ENCODE results near the gene SUOX. TPM values are rescaled to one million over a fixed set of nuclear protein-coding genes. Genes with fewer than 3 reads are reported as not detected.
"Not testable (repeated sequence)": the region's sequence is repeated elsewhere in the genome, so short reads cannot be mapped to it uniquely, and the experiment has no call there.

The SUOX gene
- total RNA-seq, 2 experiments from 2014 or later = 2.5 to 14.6 TPM

- Mint-ChIP-seq H3K36me3 (peaks cover 35% of the 10 kb centered on the region), H3K27ac (no peak overlapping the region), H3K4me3 (no peak overlapping the region)
Observed at GRCh38 chr12:55993230-55993853, 3.7 kb upstream of the SUOX start.

DNA sequence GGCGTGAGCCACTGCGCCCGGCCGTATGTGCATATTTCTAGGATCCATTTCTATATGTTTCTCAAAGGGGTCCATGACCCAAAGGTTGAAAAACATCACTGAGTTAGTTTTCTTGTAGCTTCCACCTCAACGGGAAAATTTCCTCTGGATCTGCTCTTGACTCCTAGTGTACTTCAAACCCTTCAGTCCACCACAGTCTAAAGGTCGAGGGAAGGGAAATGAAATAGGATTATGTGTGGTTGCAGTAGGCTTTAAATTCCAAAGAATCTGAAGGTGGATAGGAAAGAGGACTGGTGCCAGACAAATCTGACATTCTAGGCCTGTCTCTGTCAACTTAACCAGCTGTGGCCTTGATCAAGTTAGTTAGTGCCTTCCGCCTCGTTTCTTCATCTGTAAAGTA is 1.7 kb upstream of the SUOX start:
- no peak overlapping the region for H3K27ac Mint-ChIP-seq
- H3K36me3 Mint-ChIP-seq = peaks cover 23% of the 10 kb centered on the region
- no peak overlapping the region for H3K4me3 Mint-ChIP-seq
- CTCF ChIA-PET = interaction anchor here (0.9 to 8.2 kb wide), 29 partner anchors 11 to 257 kb away, joined by 3 to 92 read pairs (median 7); partner anchors contain the start of genes ERBB3, IKZF4, PA2G4 and RAB5B
- H3K4me1 Mint-ChIP-seq = peaks cover 37% of the 10 kb centered on the region
- DNase-seq = no peak
- no peaks in the 10 kb centered on the region for H3K9me3 Mint-ChIP-seq (ENCODE audit: low read depth)
- no peak for ATAC-seq
- H3K27me3 Mint-ChIP-seq = no peaks in the 10 kb centered on the region

More at GRCh38 chr12:55993230-55993853, 3.7 kb upstream of the SUOX start:
- Mint-ChIP-seq H3K9me3 (ENCODE audit: low read depth) (no peaks in the 10 kb centered on the region), H3K4me1 (peaks cover 28% of the 10 kb centered on the region), H3K27me3 (no peaks in the 10 kb centered on the region)
- DNase-seq (no peak), ATAC-seq (no peak)
- CTCF ChIA-PET = interaction anchor here (0.8 to 8.2 kb wide), 3 partner anchors 19 to 47 kb away, joined by 4 to 92 read pairs (median 25); partner anchors contain the start of gene RAB5B

DNA sequence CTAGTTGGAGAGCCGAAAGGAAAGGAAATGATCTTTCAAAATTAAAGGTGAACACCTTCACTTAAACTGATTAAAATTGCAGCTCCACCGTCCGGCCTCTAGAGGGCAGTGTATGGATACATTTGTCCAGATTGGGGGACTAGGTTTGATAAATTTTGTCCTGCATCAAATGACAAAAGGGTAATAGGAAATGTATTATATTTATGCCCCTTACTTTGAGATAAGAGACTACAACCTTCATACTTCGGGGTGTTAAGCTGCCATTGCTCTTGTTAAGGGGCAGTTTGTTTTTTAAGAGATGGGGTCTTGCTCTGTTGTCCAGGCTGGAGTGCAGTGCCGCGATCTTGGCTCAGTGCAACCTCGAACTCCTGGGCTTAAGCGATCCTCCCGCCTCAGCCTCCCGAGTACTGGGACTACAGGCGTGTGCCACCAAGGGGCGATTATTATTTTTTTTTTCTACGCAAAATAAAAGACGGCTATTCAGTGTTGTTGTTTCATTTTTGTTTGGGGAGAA is 818 bp upstream of the SUOX start:
- CTCF ChIA-PET = interaction anchor here (0.5 to 8.2 kb wide), 41 partner anchors 10 to 525 kb away, joined by 3 to 92 read pairs (median 5); partner anchors contain the start of genes ERBB3, IKZF4, PA2G4 and RAB5B
- peak overlapping the region; percentile 68 for H3K4me3 Mint-ChIP-seq

GRCh38 chr12:55997535-55997859 is 421 bp downstream of the SUOX start:
- no peak overlapping the region for H3K27ac Mint-ChIP-seq
- H3K36me3 Mint-ChIP-seq = peaks cover 4% of the 10 kb centered on the region
- CTCF ChIA-PET = interaction anchor here (0.6 to 8.2 kb wide), 14 partner anchors 9 to 259 kb away, joined by 3 to 92 read pairs (median 13); partner anchors contain the start of genes IKZF4, RAB5B, SMARCC2 and ZC3H10
- H3K9me3 Mint-ChIP-seq (ENCODE audit: low read depth) = no peaks in the 10 kb centered on the region
- no peaks in the 10 kb centered on the region for H3K27me3 Mint-ChIP-seq
- ATAC-seq (no peak), DNase-seq (no peak)
- peak overlapping the region; percentile 68 for H3K4me3 Mint-ChIP-seq
- peaks cover 37% of the 10 kb centered on the region for H3K4me1 Mint-ChIP-seq

More for the DNA sequence above, 818 bp upstream of the SUOX start:
- peak; percentile 67 for ATAC-seq
- Mint-ChIP-seq H3K36me3 (peaks cover 14% of the 10 kb centered on the region), H3K27me3 (no peaks in the 10 kb centered on the region), H3K27ac (peak overlapping the region; percentile 48), H3K4me1 (peaks cover 37% of the 10 kb centered on the region), H3K9me3 (ENCODE audit: low read depth) (no peaks in the 10 kb centered on the region)
- DNase-seq = peak; percentile 76

GRCh38 chr12:55999522-55999921 is 2.4 kb downstream of the SUOX start:
- CTCF ChIA-PET = interaction anchor here (1.3 to 7.2 kb wide), 3 partner anchors 21 to 261 kb away, joined by 6 to 58 read pairs (median 6); partner anchors contain the start of gene IKZF4
- not testable (repeated sequence) for H3K4me3 Mint-ChIP-seq

DNA sequence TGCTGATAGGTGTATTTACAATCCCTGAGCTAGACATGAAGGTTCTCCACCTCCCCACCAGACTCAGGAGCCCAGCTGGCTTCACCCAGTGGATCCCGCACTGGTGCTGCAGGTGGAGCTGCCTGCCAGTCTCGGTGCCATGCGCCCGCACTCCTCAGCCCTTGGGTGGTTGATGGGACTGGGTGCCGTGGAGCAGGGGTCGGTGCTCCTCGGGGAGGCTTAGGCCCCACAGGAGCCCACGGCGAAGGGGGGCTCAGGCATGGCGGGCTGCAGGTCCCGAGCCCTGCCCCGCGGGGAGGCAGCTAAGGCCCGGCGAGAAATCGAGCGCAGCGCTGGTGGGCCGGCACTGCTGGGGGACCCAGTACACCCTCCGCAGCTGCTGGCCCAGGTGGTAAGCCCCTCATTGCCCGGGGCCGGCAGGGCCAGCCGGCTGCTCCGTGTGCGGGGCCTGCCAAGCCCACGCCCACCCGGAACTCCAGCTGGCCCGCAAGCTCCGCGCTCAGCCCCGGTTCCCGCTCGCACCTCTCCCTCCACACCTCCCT is 3.0 kb downstream of the SUOX start:
- CTCF ChIA-PET = interaction anchor here (0.8 to 7.2 kb wide), 4 partner anchors 21 to 262 kb away, joined by 3 to 58 read pairs (median 6); partner anchors contain the start of gene IKZF4
- Mint-ChIP-seq H3K27ac (peak overlapping the region; percentile 36), H3K4me1 (peaks cover 31% of the 10 kb centered on the region)
- DNase-seq; H3K4me3 Mint-ChIP-seq; ATAC-seq; H3K36me3 Mint-ChIP-seq; H3K27me3 Mint-ChIP-seq; H3K9me3 Mint-ChIP-seq (ENCODE audit: low read depth): not testable (repeated sequence)

More at GRCh38 chr12:55999522-55999921, 2.4 kb downstream of the SUOX start:
- not testable (repeated sequence) for H3K27me3 Mint-ChIP-seq; H3K9me3 Mint-ChIP-seq (ENCODE audit: low read depth); ATAC-seq; DNase-seq; H3K36me3 Mint-ChIP-seq
- H3K4me1 Mint-ChIP-seq = peaks cover 31% of the 10 kb centered on the region
- peak overlapping the region; percentile 36 for H3K27ac Mint-ChIP-seq

DNA sequence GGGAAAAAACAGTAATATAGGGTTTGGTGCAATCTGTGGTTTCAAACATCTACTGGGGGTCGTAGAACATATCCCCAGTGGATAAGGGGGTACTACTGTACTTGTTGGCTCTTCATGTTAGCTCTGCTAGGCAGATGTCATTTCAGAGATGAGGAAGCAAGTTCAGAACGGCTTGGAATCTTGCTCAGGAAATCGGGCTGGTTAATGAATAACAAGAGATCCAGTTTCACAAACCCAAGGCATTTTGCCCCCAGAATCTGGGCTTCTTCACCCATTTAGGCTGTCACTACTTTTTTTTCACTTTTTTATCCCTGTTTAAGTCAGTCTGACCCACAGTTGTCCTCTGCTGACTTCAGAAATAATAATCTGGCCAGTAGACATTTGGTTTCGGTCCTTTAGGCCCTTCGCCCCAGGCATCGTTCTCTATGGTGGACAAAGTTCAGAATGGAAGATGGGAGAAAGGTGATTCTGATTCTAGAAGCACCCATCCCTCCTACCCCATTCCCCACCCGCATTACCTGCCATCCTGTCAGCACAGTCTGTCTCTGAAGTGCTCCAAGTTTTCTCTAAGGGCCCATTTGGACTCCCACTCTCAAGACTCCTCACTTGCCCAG is 4.5 kb downstream of the SUOX start:
- H3K4me3 Mint-ChIP-seq = no peak overlapping the region
- H3K4me1 Mint-ChIP-seq = peaks cover 26% of the 10 kb centered on the region
- CTCF ChIA-PET = interaction anchor here (1.5 kb wide), 1 partner anchor 263 kb away, joined by 3 read pairs; no protein-coding TSS in a partner anchor

GRCh38 chr12:56003376-56003775 is 6.3 kb downstream of the SUOX start:
- H3K9me3 Mint-ChIP-seq (ENCODE audit: low read depth); CTCF ChIA-PET; H3K36me3 Mint-ChIP-seq: not testable (repeated sequence)

More for the DNA sequence above, 4.5 kb downstream of the SUOX start:
- Mint-ChIP-seq H3K36me3 (no peaks in the 10 kb centered on the region), H3K27ac (no peak overlapping the region), H3K27me3 (no peaks in the 10 kb centered on the region), H3K9me3 (ENCODE audit: low read depth) (no peaks in the 10 kb centered on the region)
- ATAC-seq = no peak
- no peak for DNase-seq

DNA sequence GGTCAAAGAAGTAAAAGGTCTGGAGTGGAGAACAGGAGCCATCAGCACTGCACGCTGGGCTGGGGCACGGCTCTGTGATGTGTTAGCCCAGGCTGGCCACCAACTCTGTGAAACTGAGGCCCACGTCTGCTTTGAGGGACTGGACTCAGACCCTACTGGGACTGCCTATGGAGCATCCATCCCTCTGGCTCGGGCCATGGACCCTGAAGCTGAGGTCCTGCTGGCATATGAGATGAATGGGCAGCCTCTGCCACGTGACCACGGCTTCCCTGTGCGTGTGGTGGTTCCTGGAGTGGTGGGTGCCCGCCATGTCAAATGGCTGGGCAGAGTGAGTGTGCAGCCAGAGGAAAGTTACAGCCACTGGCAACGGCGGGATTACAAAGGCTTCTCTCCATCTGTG is 7.1 kb downstream of the SUOX start:
- CTCF ChIA-PET = interaction anchor here (4.3 kb wide), 1 partner anchor 8 kb away, joined by 28 read pairs; the partner anchor contains the start of gene SUOX
- DNase-seq = no peak
- Mint-ChIP-seq H3K4me3 (no peak overlapping the region), H3K27ac (no peak overlapping the region), H3K27me3 (no peaks in the 10 kb centered on the region), H3K36me3 (no peaks in the 10 kb centered on the region), H3K4me1 (peaks cover 29% of the 10 kb centered on the region), H3K9me3 (ENCODE audit: low read depth) (no peaks in the 10 kb centered on the region)
- no peak for ATAC-seq

More at GRCh38 chr12:56003376-56003775, 6.3 kb downstream of the SUOX start:
- not testable (repeated sequence) for ATAC-seq, DNase-seq, H3K27me3 Mint-ChIP-seq, H3K27ac Mint-ChIP-seq, H3K4me3 Mint-ChIP-seq
- peaks cover 26% of the 10 kb centered on the region for H3K4me1 Mint-ChIP-seq

GRCh38 chr12:56007564-56008559 is 10.8 kb downstream of the SUOX start:
- H3K27me3 Mint-ChIP-seq = peaks cover 3% of the 10 kb centered on the region
- DNase-seq = peak; percentile 71
- peaks cover 23% of the 10 kb centered on the region for H3K4me1 Mint-ChIP-seq
- no peaks in the 10 kb centered on the region for H3K36me3 Mint-ChIP-seq
- peak overlapping the region; percentile 65 for H3K27ac Mint-ChIP-seq
- CTCF ChIA-PET = interaction anchor here (0.7 to 4.3 kb wide), 6 partner anchors 12 to 182 kb away, joined by 3 to 28 read pairs (median 4); partner anchors contain the start of genes RAB5B, SMARCC2 and SUOX
- H3K4me3 Mint-ChIP-seq = peak overlapping the region; percentile 74
- no peaks in the 10 kb centered on the region for H3K9me3 Mint-ChIP-seq (ENCODE audit: low read depth)
- ATAC-seq = peak; percentile 88

DNA sequence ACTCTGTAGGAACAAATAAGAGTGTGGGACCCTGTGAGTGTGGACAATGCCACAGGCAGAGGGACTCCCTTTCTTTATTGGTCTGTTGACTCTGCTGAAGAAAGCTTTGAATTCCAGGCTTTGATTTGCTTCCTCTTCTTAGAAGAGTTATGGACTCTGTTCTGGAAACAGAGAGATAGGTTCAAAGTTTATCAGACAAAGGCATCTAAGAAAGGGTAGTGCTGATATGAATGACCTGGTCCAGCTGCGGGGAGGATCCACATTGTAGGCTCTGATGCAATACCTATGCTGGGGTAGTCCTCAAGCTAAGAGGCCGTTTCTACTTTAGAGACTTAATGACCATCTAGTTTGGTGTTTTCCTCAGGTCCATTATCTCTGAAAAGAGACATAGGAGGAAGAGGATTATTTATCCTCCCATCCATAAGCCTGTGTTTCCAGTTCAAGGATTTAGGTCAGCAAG is 13.1 kb downstream of the SUOX start:
- Mint-ChIP-seq H3K36me3 (peaks cover 1% of the 10 kb centered on the region), H3K4me3 (no peak overlapping the region), H3K27me3 (peaks cover 3% of the 10 kb centered on the region), H3K9me3 (ENCODE audit: low read depth) (no peaks in the 10 kb centered on the region), H3K27ac (no peak overlapping the region), H3K4me1 (peaks cover 26% of the 10 kb centered on the region)
- CTCF ChIA-PET = interaction anchor here (1.2 to 2.4 kb wide), 5 partner anchors 11 to 19 kb away, joined by 3 to 12 read pairs (median 7); partner anchors contain the start of genes IKZF4 and SUOX
- no peak for ATAC-seq
- DNase-seq = no peak

DNA sequence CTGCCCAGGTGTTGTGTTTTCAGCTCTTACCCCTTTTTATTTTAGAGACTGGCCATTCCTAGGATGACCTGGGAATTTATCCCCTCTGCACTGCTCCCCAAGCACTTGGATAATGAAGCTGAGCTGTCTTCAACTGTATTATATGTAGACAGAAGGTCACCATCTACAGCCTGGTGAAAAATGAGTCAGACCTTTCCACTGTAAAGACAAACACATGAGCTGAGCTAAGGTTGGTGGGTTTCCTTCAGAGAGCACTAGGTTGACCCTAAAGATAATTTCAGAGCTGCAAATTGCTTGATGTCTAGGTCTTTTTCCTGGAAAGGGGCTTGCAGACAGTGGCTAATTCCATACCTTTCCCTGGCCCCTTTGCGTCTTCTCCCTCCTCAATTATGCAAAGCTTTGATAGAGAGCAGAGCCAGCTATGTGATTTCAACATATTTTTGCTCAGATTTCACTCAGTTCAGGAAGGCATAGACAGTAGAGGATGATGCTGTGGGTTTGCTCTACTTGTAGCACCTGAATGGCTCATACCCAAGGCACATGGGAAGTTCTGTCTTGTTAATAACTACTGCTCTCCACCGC is 14.5 kb downstream of the SUOX start:
- H3K4me1 Mint-ChIP-seq = peaks cover 30% of the 10 kb centered on the region
- no peak for DNase-seq
- CTCF ChIA-PET = interaction anchor here (1.3 to 2.1 kb wide), 3 partner anchors 10 to 16 kb away, joined by 4 to 7 read pairs (median 4); partner anchors contain the start of gene SUOX
- no peak for ATAC-seq
- no peaks in the 10 kb centered on the region for H3K9me3 Mint-ChIP-seq (ENCODE audit: low read depth)
- H3K27me3 Mint-ChIP-seq = peaks cover 3% of the 10 kb centered on the region
- no peak overlapping the region for H3K27ac Mint-ChIP-seq
- H3K4me3 Mint-ChIP-seq = no peak overlapping the region
- peaks cover 3% of the 10 kb centered on the region for H3K36me3 Mint-ChIP-seq
